ENCODE data around the gene FAM241B.

FAM241B gene

GRCh38 chr10:69674786-69675185, 44.7 kb downstream of the FAM241B start:
- H3K4me3 ChIP-seq (ENCODE audit: low read depth, low read length), result no peak overlapping the region
- TF ChIP-seq CTCF (IDR thresholded peaks at IDR 0.05; ENCODE audit: insufficient read depth, low read length, missing control alignments), result no peak
- DNase-seq (ENCODE audit: low read depth, low spot score), result no peak
- ChIA-PET CTCF (interaction anchor here (1.2 kb wide), 1 partner anchor 44 kb away, joined by 3 read pairs; no protein-coding TSS in a partner anchor), POLR2A (no interaction called here)

- CTCF ChIA-PET, result no interaction called here
- DNase-seq (ENCODE audit: low read depth, low spot score), result no peak
- TF ChIP-seq CTCF (IDR thresholded peaks at IDR 0.05; ENCODE audit: insufficient read depth, low read length, missing control alignments), result no peak
- no peak overlapping the region for H3K4me3 ChIP-seq (ENCODE audit: low read depth, low read length)
- POLR2A ChIA-PET, result no interaction called here
These were observed 46.3 kb downstream of the FAM241B start for GRCh38 chr10:69676301-69676700.

- DNase-seq (ENCODE audit: low read depth, low spot score), result no peak
- CTCF ChIA-PET, result no interaction called here
- no peak overlapping the region for H3K4me3 ChIP-seq (ENCODE audit: low read depth, low read length)
- POLR2A ChIA-PET, result no interaction called here
- TF ChIP-seq CTCF (IDR thresholded peaks at IDR 0.05; ENCODE audit: insufficient read depth, low read length, missing control alignments), result no peak
These were observed 48.1 kb downstream of the FAM241B start for GRCh38 chr10:69677985-69678654.

- ChIA-PET CTCF (interaction anchor here (0.6 to 1.1 kb wide), 5 partner anchors 36 to 271 kb away, joined by 3 to 4 read pairs (median 3); no protein-coding TSS in a partner anchor), POLR2A (no interaction called here)
- no peak for TF ChIP-seq CTCF (IDR thresholded peaks at IDR 0.05; ENCODE audit: insufficient read depth, low read length, missing control alignments)
- no peak for DNase-seq (ENCODE audit: low read depth, low spot score)
- no peak overlapping the region for H3K4me3 ChIP-seq (ENCODE audit: low read depth, low read length)
These were observed 49.7 kb downstream of the FAM241B start for GRCh38 chr10:69679736-69680135.

GRCh38 chr10:69680610-69681009, 50.6 kb downstream of the FAM241B start:
- TF ChIP-seq CTCF (IDR thresholded peaks at IDR 0.05; ENCODE audit: insufficient read depth, low read length, missing control alignments), result no peak
- ChIA-PET POLR2A (no interaction called here), CTCF (interaction anchor here (0.8 to 1.2 kb wide), 5 partner anchors 36 to 272 kb away, joined by 3 to 4 read pairs (median 3); no protein-coding TSS in a partner anchor)
- no peak for DNase-seq (ENCODE audit: low read depth, low spot score)
- no peak overlapping the region for H3K4me3 ChIP-seq (ENCODE audit: low read depth, low read length)

GRCh38 chr10:69681436-69681835, 51.4 kb downstream of the FAM241B start:
- CTCF ChIA-PET, result interaction anchor here (1.1 to 1.2 kb wide), 3 partner anchors 31 to 41 kb away, joined by 3 read pairs; no protein-coding TSS in a partner anchor
- no peak overlapping the region for H3K4me3 ChIP-seq (ENCODE audit: low read depth, low read length)
- DNase-seq (ENCODE audit: low read depth, low spot score), result no peak
- POLR2A ChIA-PET, result no interaction called here
- no peak for TF ChIP-seq CTCF (IDR thresholded peaks at IDR 0.05; ENCODE audit: insufficient read depth, low read length, missing control alignments)

Measured in AG04449 (cell line).